ENCODE results near the gene NXPH1. TPM values are rescaled to one million over a fixed set of nuclear protein-coding genes. Genes with fewer than 3 reads are reported as not detected.
"Not testable (repeated sequence)": the region's sequence is repeated elsewhere in the genome, so short reads cannot be mapped to it uniquely, and the experiment has no call there.

Gene NXPH1
- polyA plus RNA-seq, 4 donors = 0.14 to 0.28 (median 0.25) TPM; not detected in 1

GRCh38 chr7:8668627-8669500 lies 235.5 kb downstream of the NXPH1 start:
- no peak for DNase-seq (ENCODE audit: low read depth in 4 of 4, low spot score in 2 of 4)

- DNase-seq (ENCODE audit: low read depth in 4 of 4, low spot score in 2 of 4) = no peak
Observed at GRCh38 chr7:8669501-8669851, 236.1 kb downstream of the NXPH1 start.

- DNase-seq (ENCODE audit: low read depth in 4 of 4, low spot score in 2 of 4) = no peak
Observed at GRCh38 chr7:8684426-8684825, 251.0 kb downstream of the NXPH1 start.

- no peak for DNase-seq (ENCODE audit: low read depth in 4 of 4, low spot score in 2 of 4)
Observed at GRCh38 chr7:8699875-8700624, 266.6 kb downstream of the NXPH1 start.

- no peak for DNase-seq (ENCODE audit: low read depth in 4 of 4, low spot score in 2 of 4)
Observed at GRCh38 chr7:8702807-8703206, 269.4 kb downstream of the NXPH1 start.

GRCh38 chr7:8710124-8710523 lies 276.7 kb downstream of the NXPH1 start:
- DNase-seq (ENCODE audit: low read depth in 4 of 4, low spot score in 2 of 4) = no peak

- DNase-seq (ENCODE audit: low read depth in 4 of 4, low spot score in 2 of 4) = no peak
Observed at GRCh38 chr7:8714791-8715190, 281.4 kb downstream of the NXPH1 start.

GRCh38 chr7:8719102-8719501 lies 285.7 kb downstream of the NXPH1 start:
- no peak for DNase-seq (ENCODE audit: low read depth in 4 of 4, low spot score in 2 of 4)

- peak in 3 of 4 donors; percentile 7 to 32 (median 10) for DNase-seq (ENCODE audit: low read depth in 4 of 4, low spot score in 2 of 4)
Observed at GRCh38 chr7:8724080-8724718, 290.8 kb downstream of the NXPH1 start.

- not testable (repeated sequence) for DNase-seq (ENCODE audit: low read depth in 4 of 4, low spot score in 2 of 4)
Observed at GRCh38 chr7:8731756-8732155, 298.3 kb downstream of the NXPH1 start.

- DNase-seq (ENCODE audit: low read depth in 4 of 4, low spot score in 2 of 4) = no peak
Observed at GRCh38 chr7:8739837-8740236, 306.4 kb downstream of the NXPH1 start.

- no peak for DNase-seq (ENCODE audit: low read depth in 4 of 4, low spot score in 2 of 4)
Observed at GRCh38 chr7:8742837-8743236, 309.4 kb downstream of the NXPH1 start.

- no peak for DNase-seq (ENCODE audit: low read depth in 4 of 4, low spot score in 2 of 4)
Observed at GRCh38 chr7:8747338-8747737, 313.9 kb downstream of the NXPH1 start.

GRCh38 chr7:8751557-8752231 lies 318.3 kb downstream of the NXPH1 start:
- no peak for DNase-seq (ENCODE audit: low read depth in 4 of 4, low spot score in 2 of 4)

- no peak for DNase-seq (ENCODE audit: low read depth in 4 of 4, low spot score in 2 of 4)
Observed at GRCh38 chr7:8753355-8753754, 319.9 kb downstream of the NXPH1 start.

GRCh38 chr7:8761731-8762130 lies 328.3 kb downstream of the NXPH1 start:
- no peak for DNase-seq (ENCODE audit: low read depth in 4 of 4, low spot score in 2 of 4)

- no peak for DNase-seq (ENCODE audit: low read depth in 4 of 4, low spot score in 2 of 4)
Observed at GRCh38 chr7:8762803-8763202, 329.4 kb downstream of the NXPH1 start.

- DNase-seq (ENCODE audit: low read depth in 4 of 4, low spot score in 2 of 4) = no peak
Observed at GRCh38 chr7:8765374-8765773, 332.0 kb downstream of the NXPH1 start.

GRCh38 chr7:8773518-8773917 lies 340.1 kb downstream of the NXPH1 start:
- DNase-seq (ENCODE audit: low read depth in 4 of 4, low spot score in 2 of 4) = no peak

- no peak for DNase-seq (ENCODE audit: low read depth in 4 of 4, low spot score in 2 of 4)
Observed at GRCh38 chr7:8778459-8778858, 345.1 kb downstream of the NXPH1 start.

GRCh38 chr7:8781166-8781565 lies 347.8 kb downstream of the NXPH1 start:
- DNase-seq (ENCODE audit: low read depth in 4 of 4, low spot score in 2 of 4) = no peak
